Liver (tissue), 9 donors: ENCODE data around the gene COMMD3. TPM values are rescaled to one million over a fixed set of nuclear protein-coding genes. Genes with fewer than 3 reads are reported as not detected.
A peak's percentile ranks its signal among the peaks of the same experiment; 100 is the strongest.

Source experiments
- DNase-seq: peaks from one replicate; pipeline ENCODE4 v3.0.0-alpha.2; 2017; ENCODE audit warnings: low spot score
- H3K27ac ChIP-seq, 2 donors: one replicate each; pipeline ENCODE4 v1.7.0; 2013; ENCODE audit warnings: inconsistent platforms in 2 of 2, low read length in 2 of 2, control low read depth in 1 of 2, low read depth in 1 of 2, mild to moderate bottlenecking in 1 of 2
- H3K27me3 ChIP-seq, 4 donors: one replicate each; pipeline versions ENCODE4 v1.6.1 to v1.7.0; 2013; ENCODE audit warnings: low read length in 3 of 4, inconsistent platforms in 1 of 4, mild to moderate bottlenecking in 1 of 4, moderate library complexity in 1 of 4; ENCODE audit not compliant: control insufficient read depth in 4 of 4, insufficient read depth in 4 of 4
- H3K36me3 ChIP-seq, 4 donors: one replicate each; pipeline versions ENCODE4 v1.6.1 to v1.7.0; 2013; ENCODE audit warnings: low read length in 3 of 4, mild to moderate bottlenecking in 3 of 4, low read depth in 1 of 4, moderate library complexity in 1 of 4; ENCODE audit not compliant: control insufficient read depth in 4 of 4, insufficient read depth in 3 of 4
- H3K4me1 ChIP-seq, 4 donors: one replicate each; pipeline versions ENCODE4 v1.6.1 to v1.7.0; 2013; ENCODE audit warnings: low read length in 3 of 4, mild to moderate bottlenecking in 3 of 4, moderate library complexity in 1 of 4; ENCODE audit not compliant: control insufficient read depth in 4 of 4, insufficient read depth in 4 of 4
- H3K4me3 ChIP-seq, 3 donors: one replicate each; pipeline versions ENCODE4 v1.6.1 to v1.7.0; 2013; ENCODE audit warnings: low read length in 3 of 3, control low read depth in 1 of 3, low read depth in 1 of 3, mild to moderate bottlenecking in 1 of 3
- H3K9ac ChIP-seq, 2 donors: one replicate each; pipeline ENCODE4 v1.7.0; 2013; ENCODE audit warnings: low read length in 2 of 2, mild to moderate bottlenecking in 2 of 2, moderate library complexity in 2 of 2, control low read depth in 1 of 2, low read depth in 1 of 2
- H3K9me3 ChIP-seq, 4 donors: one replicate each; pipeline versions ENCODE4 v1.6.1 to v1.7.0; 2013; ENCODE audit warnings: low read length in 3 of 4; ENCODE audit not compliant: control insufficient read depth in 4 of 4
- FOXA1 ChIP-seq: IDR thresholded peaks from 2 replicates; pipeline ENCODE4 v1.6.1; 2016; ENCODE audit warnings: antibody characterized with exemption
- FOXA2 ChIP-seq: IDR thresholded peaks from 2 replicates; pipeline ENCODE4 v1.6.1; 2016; ENCODE audit warnings: antibody characterized with exemption
- GABPA ChIP-seq, 2 donors: IDR thresholded peaks in 1 of 2; conservative IDR thresholded peaks in 1 of 2; 2 replicates each; pipeline ENCODE4 v1.6.1; 2016; ENCODE audit warnings: antibody characterized with exemption in 2 of 2, mild to moderate bottlenecking in 1 of 2, moderate library complexity in 1 of 2
- HNF4A ChIP-seq, 2 donors: conservative IDR thresholded peaks; 2 replicates each; pipeline ENCODE4 v1.6.1; 2016; ENCODE audit warnings: antibody characterized with exemption in 2 of 2, mild to moderate bottlenecking in 2 of 2
- HNF4G ChIP-seq: IDR thresholded peaks from 2 replicates; pipeline ENCODE4 v1.6.1; 2016; ENCODE audit warnings: antibody characterized with exemption
- MAX ChIP-seq: IDR thresholded peaks from 2 replicates; pipeline ENCODE4 v1.6.1; 2016; ENCODE audit warnings: antibody characterized with exemption
- NR2F2 ChIP-seq: IDR thresholded peaks from 2 replicates; pipeline ENCODE4 v1.6.1; 2016; ENCODE audit warnings: antibody characterized with exemption
- RAD21 ChIP-seq, 2 donors: IDR thresholded peaks; 2 replicates each; pipeline ENCODE4 v1.6.1; 2016; ENCODE audit warnings: antibody characterized with exemption in 2 of 2, mild to moderate bottlenecking in 2 of 2
- RXRA ChIP-seq, 2 donors: IDR thresholded peaks; 2 replicates each; pipeline ENCODE4 v1.6.1; 2017 to 2018; ENCODE audit warnings: antibody characterized with exemption in 2 of 2, mild to moderate bottlenecking in 1 of 2
- SP1 ChIP-seq: IDR thresholded peaks from 2 replicates; pipeline ENCODE4 v1.6.1; 2018; ENCODE audit warnings: antibody characterized with exemption, mild to moderate bottlenecking
- TAF1 ChIP-seq: conservative IDR thresholded peaks from 2 replicates; pipeline ENCODE4 v1.6.1; 2016; ENCODE audit warnings: antibody characterized with exemption, mild to moderate bottlenecking
- YY1 ChIP-seq: IDR thresholded peaks from 2 replicates; pipeline ENCODE4 v1.6.1; 2016; ENCODE audit warnings: antibody characterized with exemption, mild to moderate bottlenecking
- WGBS: extraction: QIAGEN DNeasy Blood & Tissue Kit; methylation state at CpG from one replicate; pipeline ENCODE4 v1.1.7; 2013; 5-methylcytosine and 5-hydroxymethylcytosine counted together
- polyA plus RNA-seq, 2 donors: library from polyadenylated mRNA; stranded (reverse) in 1 of 2; unstranded in 1 of 2; fragments of 200-250 nt in 1 of 2; fragments of >200 nt in 1 of 2; fragmentation: Nextera tagmentation in 1 of 2; extraction: Ambion mirVana in 1 of 2; gene quantifications; one replicate each; pipeline versions ENCODE4 v1.2.1 to v1.2.3, GENCODE V29; 2013 to 2015
- total RNA-seq, 2 donors: library from RNA; depleted of rRNA; stranded (reverse); fragments of >200 nt; gene quantifications; one replicate each; pipeline ENCODE4 v1.2.3, GENCODE V29; 2014
- TF ChIP-seq, protein P1 (sequence below): fragments of 150-350 bp; IDR thresholded peaks from 2 replicates; pipeline ENCODE4 v1.5.1; 2017; ENCODE audit warnings: improper control_type of control experiment, low read depth, low read length; ENCODE audit not compliant: missing input control
- TF ChIP-seq, protein P2 (sequence below): IDR thresholded peaks from 2 replicates; pipeline ENCODE4 v1.6.1; 2016; ENCODE audit warnings: antibody characterized with exemption
- TF ChIP-seq, protein P3 (sequence below): IDR thresholded peaks from 2 replicates; pipeline ENCODE4 v1.6.1; 2016; ENCODE audit warnings: antibody characterized with exemption
- donor health status: healthy.
- donor health status: healthy.
- donor health status: healthy.
- donor health status: healthy.
- donor health status: healthy.

Gene COMMD3
- total and polyA plus RNA-seq, 4 donors: 18.3 to 62.0 (median 25.8) TPM

DNA sequence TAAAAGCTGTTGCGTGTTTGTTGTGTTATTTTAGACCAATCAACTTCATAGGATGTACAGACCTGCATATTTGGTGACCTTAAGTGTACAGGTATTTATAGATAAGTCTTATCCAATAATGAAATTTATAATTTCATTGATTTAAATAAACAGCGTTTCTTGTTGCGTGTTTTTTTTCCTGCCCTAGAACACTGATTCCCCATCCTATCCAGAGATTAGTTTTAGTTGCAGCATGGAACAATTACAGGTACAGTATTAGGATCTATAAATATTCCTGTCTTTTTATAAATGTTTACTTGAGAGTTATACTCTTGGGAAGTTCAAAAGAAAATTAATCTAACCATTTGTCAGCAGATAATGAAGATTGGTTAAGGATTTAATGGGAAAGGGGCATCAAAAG, 2.6 kb downstream of the COMMD3 start:
- Histone ChIP-seq H3K4me1 (peaks cover 9 to 49% (median 27%) of the 10 kb centered on the region in 4 donors), H3K27ac (no peak overlapping the region), H3K36me3 (no peaks in the 10 kb centered on the region), H3K9ac (no peak overlapping the region), H3K4me3 (no peak overlapping the region), H3K27me3 (no peaks in the 10 kb centered on the region), H3K9me3 (no peaks in the 10 kb centered on the region)
- TF ChIP-seq GABPA (IDR thresholded peaks at IDR 0.05 in 1 of 2, conservative IDR thresholded peaks at IDR 0.05 in 1 of 2) (no peak), HNF4G (no peak), TAF1 (no peak), FOXA1 (no peak)
- TF ChIP-seq, protein P1, sequence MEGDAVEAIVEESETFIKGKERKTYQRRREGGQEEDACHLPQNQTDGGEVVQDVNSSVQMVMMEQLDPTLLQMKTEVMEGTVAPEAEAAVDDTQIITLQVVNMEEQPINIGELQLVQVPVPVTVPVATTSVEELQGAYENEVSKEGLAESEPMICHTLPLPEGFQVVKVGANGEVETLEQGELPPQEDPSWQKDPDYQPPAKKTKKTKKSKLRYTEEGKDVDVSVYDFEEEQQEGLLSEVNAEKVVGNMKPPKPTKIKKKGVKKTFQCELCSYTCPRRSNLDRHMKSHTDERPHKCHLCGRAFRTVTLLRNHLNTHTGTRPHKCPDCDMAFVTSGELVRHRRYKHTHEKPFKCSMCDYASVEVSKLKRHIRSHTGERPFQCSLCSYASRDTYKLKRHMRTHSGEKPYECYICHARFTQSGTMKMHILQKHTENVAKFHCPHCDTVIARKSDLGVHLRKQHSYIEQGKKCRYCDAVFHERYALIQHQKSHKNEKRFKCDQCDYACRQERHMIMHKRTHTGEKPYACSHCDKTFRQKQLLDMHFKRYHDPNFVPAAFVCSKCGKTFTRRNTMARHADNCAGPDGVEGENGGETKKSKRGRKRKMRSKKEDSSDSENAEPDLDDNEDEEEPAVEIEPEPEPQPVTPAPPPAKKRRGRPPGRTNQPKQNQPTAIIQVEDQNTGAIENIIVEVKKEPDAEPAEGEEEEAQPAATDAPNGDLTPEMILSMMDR: no peak
- WGBS: 97% methylated on average over 3 of the region's 3 CpGs
- no peak for DNase-seq

DNA sequence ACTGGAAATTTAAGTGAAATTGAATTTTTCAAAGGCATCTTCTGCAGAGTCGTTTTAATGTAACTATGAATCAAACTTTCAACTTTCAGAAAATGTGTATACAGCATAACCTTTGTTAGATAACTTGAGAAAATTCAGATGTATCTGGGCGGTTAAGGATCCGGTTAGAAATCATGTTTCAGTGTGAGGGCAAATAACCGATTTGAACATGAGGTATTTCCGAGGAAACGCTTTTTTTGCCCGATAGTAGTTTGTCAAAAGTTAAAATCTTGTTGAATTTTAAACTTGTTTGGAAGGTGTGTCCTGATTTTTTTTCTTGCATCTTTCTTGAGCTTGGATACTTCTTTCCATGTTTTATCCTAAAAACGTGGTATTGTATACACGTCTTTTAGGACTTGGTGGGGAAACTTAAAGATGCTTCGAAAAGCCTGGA, 3.4 kb downstream of the COMMD3 start:
- DNase-seq: no peak
- TF ChIP-seq RXRA (IDR thresholded peaks at IDR 0.05): no peak
- TF ChIP-seq YY1: no peak
- TF ChIP-seq NR2F2: no peak
- no peak for TF ChIP-seq FOXA1
- no peak for TF ChIP-seq MAX
- no peak for TF ChIP-seq HNF4A (conservative IDR thresholded peaks at IDR 0.05)
- TF ChIP-seq GABPA (IDR thresholded peaks at IDR 0.05 in 1 of 2, conservative IDR thresholded peaks at IDR 0.05 in 1 of 2): no peak
- no peak for TF ChIP-seq SP1
- TF ChIP-seq FOXA2: no peak
- TF ChIP-seq RAD21 (IDR thresholded peaks at IDR 0.05): no peak
- TF ChIP-seq, protein P2, sequence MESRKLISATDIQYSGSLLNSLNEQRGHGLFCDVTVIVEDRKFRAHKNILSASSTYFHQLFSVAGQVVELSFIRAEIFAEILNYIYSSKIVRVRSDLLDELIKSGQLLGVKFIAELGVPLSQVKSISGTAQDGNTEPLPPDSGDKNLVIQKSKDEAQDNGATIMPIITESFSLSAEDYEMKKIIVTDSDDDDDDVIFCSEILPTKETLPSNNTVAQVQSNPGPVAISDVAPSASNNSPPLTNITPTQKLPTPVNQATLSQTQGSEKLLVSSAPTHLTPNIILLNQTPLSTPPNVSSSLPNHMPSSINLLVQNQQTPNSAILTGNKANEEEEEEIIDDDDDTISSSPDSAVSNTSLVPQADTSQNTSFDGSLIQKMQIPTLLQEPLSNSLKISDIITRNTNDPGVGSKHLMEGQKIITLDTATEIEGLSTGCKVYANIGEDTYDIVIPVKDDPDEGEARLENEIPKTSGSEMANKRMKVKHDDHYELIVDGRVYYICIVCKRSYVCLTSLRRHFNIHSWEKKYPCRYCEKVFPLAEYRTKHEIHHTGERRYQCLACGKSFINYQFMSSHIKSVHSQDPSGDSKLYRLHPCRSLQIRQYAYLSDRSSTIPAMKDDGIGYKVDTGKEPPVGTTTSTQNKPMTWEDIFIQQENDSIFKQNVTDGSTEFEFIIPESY: no peak
- no peak for TF ChIP-seq TAF1
- TF ChIP-seq, protein P1: no peak
- TF ChIP-seq, protein P3, sequence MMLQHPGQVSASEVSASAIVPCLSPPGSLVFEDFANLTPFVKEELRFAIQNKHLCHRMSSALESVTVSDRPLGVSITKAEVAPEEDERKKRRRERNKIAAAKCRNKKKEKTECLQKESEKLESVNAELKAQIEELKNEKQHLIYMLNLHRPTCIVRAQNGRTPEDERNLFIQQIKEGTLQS: no peak
- H3K27ac ChIP-seq: peak overlapping the region in 1 of 2 donors; percentile 83
- H3K9me3 ChIP-seq: no peaks in the 10 kb centered on the region
- no peaks in the 10 kb centered on the region for H3K27me3 ChIP-seq
- H3K4me1 ChIP-seq: peaks cover 11 to 57% (median 33%) of the 10 kb centered on the region in 4 donors
- 82% methylated on average over 10 of the region's 10 CpGs for WGBS
- H3K4me3 ChIP-seq: peak overlapping the region in 2 of 3 donors; percentile 54 to 100
- peak overlapping the region; percentile 84 to 88 for H3K9ac ChIP-seq
- no peaks in the 10 kb centered on the region for H3K36me3 ChIP-seq
